Caco-2 (cell line): ENCODE measurements around the gene PTPRN2. TPM values are rescaled to one million over a fixed set of nuclear protein-coding genes. Genes with fewer than 3 reads are reported as not detected.

ENCODE experiments used
- BruUV-seq: library from RNA; stranded (reverse); fragments of 400-500 nt; replicated peaks from 2 replicates; lab custom pipeline; 2021; lab: Mats Ljungman, UMichigan
- CTCF ChIA-PET: fragments of 300-600 bp; sonication (Branson Sonifier 250); formaldehyde crosslinking; loops from one replicate; lab custom pipeline; 2022; ENCODE audit warnings: antibody characterized with exemption; lab: Charles Lee
- POLR2A ChIA-PET: fragments of 300-600 bp; sonication (Branson Sonifier 250); formaldehyde crosslinking; loops from one replicate; lab custom pipeline; 2022; ENCODE audit warnings: antibody characterized with exemption; lab: Charles Lee
- DNase-seq, 2 experiments: peaks; one replicate each; pipeline versions ENCODE4 v3.0.0 to v3.0.0-alpha.2; 2020 to 2022
- H3K27me3 ChIP-seq: replicated peaks from 2 replicates; pipeline ENCODE4 v1.6.0; 2011; ENCODE audit warnings: low read length; ENCODE audit not compliant: control insufficient read depth, insufficient read depth
- H3K36me3 ChIP-seq: 2 replicates; pipeline ENCODE4 v1.5.1; 2011; ENCODE audit warnings: low read length; ENCODE audit not compliant: control insufficient read depth, insufficient read depth
- H3K4me1 ChIP-seq: fragments of 250-450 bp; sonication (Bioruptor Pico); 2 replicates; pipeline ENCODE4 v1.5.1; 2020; ENCODE audit warnings: mild to moderate bottlenecking
- H3K4me3 ChIP-seq: 2 replicates; pipeline ENCODE4 v1.5.1; 2011; ENCODE audit warnings: low read depth, mild to moderate bottlenecking, control low read depth, low read length
- H3K9me3 ChIP-seq: fragments of 250-450 bp; sonication (Bioruptor Pico); 2 replicates; pipeline ENCODE4 v1.5.1; 2020; ENCODE audit warnings: mild to moderate bottlenecking, moderate library complexity
- H3K27ac Mint-ChIP-seq: one replicate; pipeline ENCODE4 v1.8.0; 2022; ENCODE audit warnings: mixed read lengths; ENCODE audit not compliant: unreplicated experiment
- H3K27me3 Mint-ChIP-seq: one replicate; pipeline ENCODE4 v1.8.0; 2022; ENCODE audit warnings: mixed read lengths; ENCODE audit not compliant: insufficient read depth, unreplicated experiment
- H3K36me3 Mint-ChIP-seq: one replicate; pipeline ENCODE4 v1.8.0; 2022; ENCODE audit warnings: mild to moderate bottlenecking, mixed read lengths; ENCODE audit not compliant: insufficient read depth, unreplicated experiment
- H3K4me1 Mint-ChIP-seq: one replicate; pipeline ENCODE4 v1.8.0; 2022; ENCODE audit warnings: low read depth, mixed read lengths; ENCODE audit not compliant: unreplicated experiment
- H3K4me3 Mint-ChIP-seq: one replicate; pipeline ENCODE4 v1.8.0; 2022; ENCODE audit warnings: mild to moderate bottlenecking, moderate library complexity, mixed read lengths; ENCODE audit not compliant: unreplicated experiment
- H3K9me3 Mint-ChIP-seq: one replicate; pipeline ENCODE4 v1.8.0; 2022; ENCODE audit warnings: mixed read lengths; ENCODE audit not compliant: unreplicated experiment
- CTCF ChIP-seq, 2 experiments: fragments of 200-600 bp in 1 of 2; IDR thresholded peaks; 1 replicate in 1 of 2; 2 replicates in 1 of 2; pipeline versions ENCODE4 v1.5.1 to v1.8.0; 2011 to 2022; ENCODE audit warnings: antibody characterized with exemption in 1 of 2, control low read depth in 1 of 2, inconsistent platforms in 1 of 2, low read depth in 1 of 2, low read length in 1 of 2, mild to moderate bottlenecking in 1 of 2, moderate library complexity in 1 of 2; ENCODE audit not compliant: insufficient read depth in 1 of 2, severe bottlenecking in 1 of 2, unreplicated experiment in 1 of 2
- intact Hi-C: fragments of 100-400 bp; cut with micrococcal nuclease; formaldehyde crosslinking; loops from one replicate; pipeline ENCODE4 v1.10.0; 2022; ENCODE audit not compliant: unreplicated experiment
- total RNA-seq: library from RNA; stranded (reverse); gene quantifications from 2 replicates; pipeline ENCODE4 v1.2.3, GENCODE V29; 2022

PTPRN2 gene
- total RNA-seq, 1 experiment from 2014 or later, result 1.4 TPM

- no peaks in the 10 kb centered on the region for H3K36me3 ChIP-seq
- BruUV-seq, result no TSS peak
- ChIA-PET POLR2A (no interaction called here), CTCF (no interaction called here)
- H3K4me1 ChIP-seq, result no peaks in the 10 kb centered on the region
- H3K4me3 ChIP-seq, result no peak overlapping the region
- intact Hi-C loops, result no loop called here
- H3K27ac Mint-ChIP-seq, result no peak overlapping the region
- peaks cover 15% of the 10 kb centered on the region for H3K27me3 Mint-ChIP-seq
- H3K27me3 ChIP-seq, result no peaks in the 10 kb centered on the region
- no peaks in the 10 kb centered on the region for H3K9me3 Mint-ChIP-seq
- no peak overlapping the region for H3K4me3 Mint-ChIP-seq
- peaks cover 10% of the 10 kb centered on the region for H3K9me3 ChIP-seq
- no peak for DNase-seq
- no peaks in the 10 kb centered on the region for H3K4me1 Mint-ChIP-seq
- TF ChIP-seq CTCF (IDR thresholded peaks at IDR 0.05; ENCODE audit: insufficient read depth in 1 of 2, low read depth in 1 of 2, low read length in 1 of 2, severe bottlenecking in 1 of 2, unreplicated experiment in 1 of 2), result no peak
- H3K36me3 Mint-ChIP-seq, result no peaks in the 10 kb centered on the region
Measured at GRCh38 chr7:157508477-157508881, 1079.1 kb downstream of the PTPRN2 start.

- H3K27ac Mint-ChIP-seq, result no peak overlapping the region
- TF ChIP-seq CTCF (IDR thresholded peaks at IDR 0.05; ENCODE audit: insufficient read depth in 1 of 2, low read depth in 1 of 2, low read length in 1 of 2, severe bottlenecking in 1 of 2, unreplicated experiment in 1 of 2), result no peak
- Histone ChIP-seq H3K9me3 (peaks cover 10% of the 10 kb centered on the region), H3K36me3 (no peaks in the 10 kb centered on the region), H3K4me3 (no peak overlapping the region), H3K27me3 (no peaks in the 10 kb centered on the region), H3K4me1 (no peaks in the 10 kb centered on the region)
- H3K36me3 Mint-ChIP-seq, result no peaks in the 10 kb centered on the region
- H3K4me3 Mint-ChIP-seq, result no peak overlapping the region
- POLR2A ChIA-PET, result no interaction called here
- BruUV-seq, result no TSS peak
- H3K9me3 Mint-ChIP-seq, result no peaks in the 10 kb centered on the region
- H3K4me1 Mint-ChIP-seq, result no peaks in the 10 kb centered on the region
- peaks cover 15% of the 10 kb centered on the region for H3K27me3 Mint-ChIP-seq
- intact Hi-C loops, result no loop called here
- DNase-seq, result no peak
- CTCF ChIA-PET, result no interaction called here
Measured at GRCh38 chr7:157507987-157508386, 1079.6 kb downstream of the PTPRN2 start.

GRCh38 chr7:157506268-157506667 lies 1081.4 kb downstream of the PTPRN2 start:
- H3K9me3 Mint-ChIP-seq, result no peaks in the 10 kb centered on the region
- ChIA-PET POLR2A (no interaction called here), CTCF (no interaction called here)

More at GRCh38 chr7:157506268-157506667, 1081.4 kb downstream of the PTPRN2 start:
- intact Hi-C loops, result no loop called here
- Histone ChIP-seq H3K4me1 (no peaks in the 10 kb centered on the region), H3K9me3 (peaks cover 10% of the 10 kb centered on the region), H3K4me3 (no peak overlapping the region), H3K36me3 (no peaks in the 10 kb centered on the region), H3K27me3 (no peaks in the 10 kb centered on the region)
- Mint-ChIP-seq H3K4me1 (no peaks in the 10 kb centered on the region), H3K27me3 (peaks cover 15% of the 10 kb centered on the region), H3K4me3 (no peak overlapping the region), H3K36me3 (no peaks in the 10 kb centered on the region), H3K27ac (no peak overlapping the region)
- no TSS peak for BruUV-seq
- TF ChIP-seq CTCF (IDR thresholded peaks at IDR 0.05; ENCODE audit: insufficient read depth in 1 of 2, low read depth in 1 of 2, low read length in 1 of 2, severe bottlenecking in 1 of 2, unreplicated experiment in 1 of 2), result no peak
- no peak for DNase-seq
